Endothelial cell of coronary artery (primary cell): ENCODE measurements around the gene TRIM43B. TPM values are rescaled to one million over a fixed set of nuclear protein-coding genes. Genes with fewer than 3 reads are reported as not detected.

Experiments used
- total RNA-seq: library from RNA; depleted of rRNA; stranded (reverse); fragments of >200 nt; gene quantifications from 2 replicates; pipeline ENCODE4 v1.2.3, GENCODE V29; 2014

Gene TRIM43B
- total RNA-seq, result not detected in 2 replicates

GRCh38 chr2:95484654-95485053 is at the start of gene TRIM43B:
Gene TRIM43B, minus strand, starts transcription at chr2:95484754. Its CDS starts 2,040 bp downstream, at chr2:95482714.

Other genes starting within 250 kb of the TRIM43B start
- gene PROM2, start 210.3 kb downstream of the TRIM43B start, total RNA-seq, result under 0.01 and 0.19 TPM in 2 replicates
- gene KCNIP3, start 187.4 kb downstream of the TRIM43B start, total RNA-seq, result 0.18 and 0.47 TPM in 2 replicates
- gene FAHD2A, start 82.0 kb downstream of the TRIM43B start, total RNA-seq, result 32.8 and 34.1 TPM in 2 replicates
- not detected in 2 replicates for gene TRIM43, start 107.2 kb upstream of the TRIM43B start, total RNA-seq